Measurements from ENCODE around the gene TRAF3IP3.

The TRAF3IP3 gene

GRCh38 chr1:209800984-209801834 lies 45.4 kb downstream of the TRAF3IP3 start:
- TF ChIP-seq CTCF (IDR thresholded peaks at IDR 0.05; ENCODE audit: low read depth, low read length, missing control alignments): no peak
- DNase-seq (ENCODE audit: low read depth): no peak
- in situ Hi-C loops (cut with HindIII; ENCODE audit: low sequenced_read_pairs): no loop called here
- H3K4me3 ChIP-seq (ENCODE audit: low read depth, low read length): no peak overlapping the region

GRCh38 chr1:209802117-209802779 lies 46.4 kb downstream of the TRAF3IP3 start:
- no peak overlapping the region for H3K4me3 ChIP-seq (ENCODE audit: low read depth, low read length)
- DNase-seq (ENCODE audit: low read depth): no peak
- in situ Hi-C loops (cut with HindIII; ENCODE audit: low sequenced_read_pairs): no loop called here
- no peak for TF ChIP-seq CTCF (IDR thresholded peaks at IDR 0.05; ENCODE audit: low read depth, low read length, missing control alignments)

GRCh38 chr1:209802780-209803152 lies 46.9 kb downstream of the TRAF3IP3 start:
- no peak for DNase-seq (ENCODE audit: low read depth)
- in situ Hi-C loops (cut with HindIII; ENCODE audit: low sequenced_read_pairs): no loop called here
- TF ChIP-seq CTCF (IDR thresholded peaks at IDR 0.05; ENCODE audit: low read depth, low read length, missing control alignments): no peak
- H3K4me3 ChIP-seq (ENCODE audit: low read depth, low read length): no peak overlapping the region

- DNase-seq (ENCODE audit: low read depth): no peak
- no peak overlapping the region for H3K4me3 ChIP-seq (ENCODE audit: low read depth, low read length)
- in situ Hi-C loops (cut with HindIII; ENCODE audit: low sequenced_read_pairs): no loop called here
- no peak for TF ChIP-seq CTCF (IDR thresholded peaks at IDR 0.05; ENCODE audit: low read depth, low read length, missing control alignments)
These were observed 47.7 kb downstream of the TRAF3IP3 start for GRCh38 chr1:209803568-209803967.

GRCh38 chr1:209805341-209805781 lies 49.5 kb downstream of the TRAF3IP3 start:
- no peak for TF ChIP-seq CTCF (IDR thresholded peaks at IDR 0.05; ENCODE audit: low read depth, low read length, missing control alignments)
- no peak for DNase-seq (ENCODE audit: low read depth)
- in situ Hi-C loops (cut with HindIII; ENCODE audit: low sequenced_read_pairs): no loop called here
- H3K4me3 ChIP-seq (ENCODE audit: low read depth, low read length): peak overlapping the region; percentile 36

- TF ChIP-seq CTCF (IDR thresholded peaks at IDR 0.05; ENCODE audit: low read depth, low read length, missing control alignments): no peak
- peak; percentile 23 for DNase-seq (ENCODE audit: low read depth)
- peak within 1 kb of the TSS; percentile 36 for H3K4me3 ChIP-seq (ENCODE audit: low read depth, low read length)
- in situ Hi-C loops (cut with HindIII; ENCODE audit: low sequenced_read_pairs): no loop called here
These were observed 50.3 kb downstream of the TRAF3IP3 start, which contains the start of gene IRF6 for GRCh38 chr1:209805875-209806760. TSS of gene IRF6 (minus strand) at chr1:209806142. CDS start at chr1:209801413, 4,729 bp downstream.
